Smooth muscle cell (in vitro differentiated cells): ENCODE data around the gene TXNL4A. TPM values are rescaled to one million over a fixed set of nuclear protein-coding genes. Genes with fewer than 3 reads are reported as not detected.
"Not testable (repeated sequence)": the region's sequence is repeated elsewhere in the genome, so short reads cannot be mapped to it uniquely, and the experiment has no call there.

Source experiments
- DNase-seq: peaks from one replicate; lab custom pipeline; 2025; ENCODE audit not compliant: unreplicated experiment; lab: John Stamatoyannopoulos, UW
- H2AFZ ChIP-seq: fragments of 200-600 bp; sonication (generic); 2 replicates; pipeline ENCODE4 v1.6.0; 2016; ENCODE audit warnings: antibody characterized with exemption, low read depth, mild to moderate bottlenecking
- H3F3A ChIP-seq: fragments of 200-600 bp; sonication (generic); 2 replicates; pipeline ENCODE4 v1.6.0; 2017; ENCODE audit warnings: antibody characterized with exemption, low read depth
- H3K27ac ChIP-seq: fragments of 200-600 bp; sonication (generic); 2 replicates; pipeline ENCODE4 v1.5.1; 2016; ENCODE audit warnings: low read depth, mild to moderate bottlenecking
- H3K27me3 ChIP-seq: fragments of 200-600 bp; sonication (generic); 2 replicates; pipeline ENCODE4 v1.6.1; 2016; ENCODE audit warnings: low read depth, mild to moderate bottlenecking
- H3K36me3 ChIP-seq: fragments of 200-600 bp; sonication (generic); 2 replicates; pipeline ENCODE4 v1.5.1; 2016; ENCODE audit warnings: low read depth
- H3K4me1 ChIP-seq: fragments of 200-600 bp; sonication (generic); 2 replicates; pipeline ENCODE4 v1.5.1; 2016; ENCODE audit warnings: low read depth
- H3K4me2 ChIP-seq: fragments of 200-600 bp; sonication (generic); 2 replicates; pipeline ENCODE4 v1.6.0; 2016; ENCODE audit warnings: mild to moderate bottlenecking
- H3K4me3 ChIP-seq: fragments of 200-600 bp; sonication (generic); 2 replicates; pipeline ENCODE4 v1.5.1; 2016; ENCODE audit warnings: mild to moderate bottlenecking
- H3K79me2 ChIP-seq: fragments of 200-600 bp; sonication (generic); 2 replicates; pipeline ENCODE4 v1.6.0; 2016; ENCODE audit warnings: low read depth, mild to moderate bottlenecking
- H3K9ac ChIP-seq: fragments of 200-600 bp; sonication (generic); 2 replicates; pipeline ENCODE4 v1.6.0; 2016; ENCODE audit warnings: low read depth
- H3K9me3 ChIP-seq: fragments of 200-600 bp; sonication (generic); replicated peaks from 2 replicates; pipeline ENCODE4 v1.5.1; 2016; ENCODE audit warnings: low read depth
- H4K20me1 ChIP-seq: fragments of 200-600 bp; sonication (generic); 2 replicates; pipeline ENCODE4 v1.6.0; 2016; ENCODE audit warnings: low read depth
- WGBS: methylation state at CpG from one replicate; pipeline ENCODE4 v1.1.7; 2016; ENCODE audit warnings: low lambda C conversion rate; 5-methylcytosine and 5-hydroxymethylcytosine counted together
- polyA plus RNA-seq: library from polyadenylated mRNA; unstranded; fragments of >200 nt; fragmentation: Nextera tagmentation; extraction: Ambion mirVana; gene quantifications from 2 replicates; pipeline ENCODE4 v1.2.1, GENCODE V29; 2016
- total RNA-seq: library from RNA; depleted of rRNA; stranded (reverse); fragments of >200 nt; gene quantifications from 2 replicates; pipeline ENCODE4 v1.2.3, GENCODE V29; 2014
- TF ChIP-seq, protein P1 (sequence below): fragments of 200-600 bp; sonication (generic); IDR thresholded peaks from 2 replicates; pipeline ENCODE4 v1.5.1; 2017; ENCODE audit warnings: borderline replicate concordance, mild to moderate bottlenecking, antibody characterized with exemption; ENCODE audit not compliant: insufficient read depth, poor library complexity, severe bottlenecking

Gene TXNL4A
- total and polyA plus RNA-seq, 2 experiments from 2014 or later = 62.2 to 243 TPM

DNA sequence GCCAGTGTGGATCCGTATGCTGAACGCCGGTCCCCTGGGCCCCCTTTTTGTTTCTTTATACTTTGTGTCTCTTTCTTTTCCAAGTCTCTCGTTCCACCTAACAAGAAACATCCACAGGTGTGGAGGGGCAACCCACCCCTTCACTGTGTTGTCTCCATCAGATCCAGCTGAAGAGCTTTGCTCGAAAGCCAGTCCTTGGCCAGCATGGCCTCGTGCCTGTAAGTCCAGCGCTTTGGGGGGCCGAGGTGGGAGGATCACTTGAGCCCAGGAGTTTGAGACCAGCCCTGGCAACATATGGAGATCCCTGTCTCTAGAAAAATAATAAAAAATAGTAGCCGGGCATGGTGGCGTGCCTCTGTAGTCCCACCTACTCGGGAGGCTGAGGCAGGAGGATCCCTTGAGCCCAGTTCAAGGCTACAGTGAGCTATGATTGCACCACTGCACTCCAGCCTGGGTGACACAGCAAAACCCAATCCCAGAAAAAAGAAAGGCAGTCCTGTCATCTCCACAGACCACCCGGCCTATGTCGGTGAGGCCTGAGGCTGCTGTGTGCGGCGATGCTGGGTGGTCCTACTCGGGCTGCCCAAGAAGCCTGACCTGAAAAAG is 27.3 kb downstream of the TXNL4A start:
- WGBS = 92% methylated on average over 16 of the region's 16 CpGs
- no peak for DNase-seq
- H3K4me1 ChIP-seq = peaks cover 14% of the 10 kb centered on the region
- H3K27me3 ChIP-seq = no peaks in the 10 kb centered on the region
- no peaks in the 10 kb centered on the region for H4K20me1 ChIP-seq
- peaks cover 24% of the 10 kb centered on the region for H3F3A ChIP-seq
- H3K36me3 ChIP-seq = no peaks in the 10 kb centered on the region
- H3K4me2 ChIP-seq = peak overlapping the region; percentile 42
- no peaks in the 10 kb centered on the region for H3K9me3 ChIP-seq
- TF ChIP-seq, protein P1, sequence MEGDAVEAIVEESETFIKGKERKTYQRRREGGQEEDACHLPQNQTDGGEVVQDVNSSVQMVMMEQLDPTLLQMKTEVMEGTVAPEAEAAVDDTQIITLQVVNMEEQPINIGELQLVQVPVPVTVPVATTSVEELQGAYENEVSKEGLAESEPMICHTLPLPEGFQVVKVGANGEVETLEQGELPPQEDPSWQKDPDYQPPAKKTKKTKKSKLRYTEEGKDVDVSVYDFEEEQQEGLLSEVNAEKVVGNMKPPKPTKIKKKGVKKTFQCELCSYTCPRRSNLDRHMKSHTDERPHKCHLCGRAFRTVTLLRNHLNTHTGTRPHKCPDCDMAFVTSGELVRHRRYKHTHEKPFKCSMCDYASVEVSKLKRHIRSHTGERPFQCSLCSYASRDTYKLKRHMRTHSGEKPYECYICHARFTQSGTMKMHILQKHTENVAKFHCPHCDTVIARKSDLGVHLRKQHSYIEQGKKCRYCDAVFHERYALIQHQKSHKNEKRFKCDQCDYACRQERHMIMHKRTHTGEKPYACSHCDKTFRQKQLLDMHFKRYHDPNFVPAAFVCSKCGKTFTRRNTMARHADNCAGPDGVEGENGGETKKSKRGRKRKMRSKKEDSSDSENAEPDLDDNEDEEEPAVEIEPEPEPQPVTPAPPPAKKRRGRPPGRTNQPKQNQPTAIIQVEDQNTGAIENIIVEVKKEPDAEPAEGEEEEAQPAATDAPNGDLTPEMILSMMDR = no peak
- H2AFZ ChIP-seq = no peak overlapping the region
- no peaks in the 10 kb centered on the region for H3K79me2 ChIP-seq
- no peak overlapping the region for H3K4me3 ChIP-seq
- peak overlapping the region; percentile 78 for H3K27ac ChIP-seq
- H3K9ac ChIP-seq = no peak overlapping the region

DNA sequence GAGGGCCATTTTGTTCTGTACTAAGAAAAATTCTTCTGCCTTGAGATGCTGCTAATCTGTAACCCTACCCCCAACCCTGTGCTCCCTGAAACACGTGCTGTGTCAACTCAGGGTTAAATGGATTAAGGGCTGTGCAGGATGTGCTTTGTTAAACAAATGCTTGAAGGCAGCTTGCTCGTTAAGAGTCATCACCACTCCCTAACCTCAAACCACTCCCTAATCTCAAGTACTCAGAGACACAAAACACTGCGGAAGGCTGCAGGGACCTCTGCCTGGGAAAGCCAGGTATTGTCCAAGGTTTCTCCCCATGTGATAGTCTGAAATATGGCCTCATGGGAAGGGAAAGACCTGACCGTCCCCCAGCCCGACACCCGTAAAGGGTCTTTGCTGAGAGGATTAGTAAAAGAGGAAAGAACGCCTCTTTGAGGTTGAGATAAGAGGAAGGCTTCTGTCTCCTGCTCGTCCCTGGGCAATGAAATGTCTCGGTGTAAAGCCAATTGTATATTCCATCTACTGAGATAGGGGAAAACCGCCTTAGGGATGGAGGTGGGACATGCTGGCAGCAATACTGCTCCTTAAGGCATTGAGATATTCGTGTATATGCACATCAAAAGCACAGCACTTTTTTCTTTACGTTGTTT is 28.1 kb downstream of the TXNL4A start:
- DNase-seq, H3K79me2 ChIP-seq, H2AFZ ChIP-seq, H3K9ac ChIP-seq, H3K36me3 ChIP-seq, H4K20me1 ChIP-seq, H3K27me3 ChIP-seq, H3K9me3 ChIP-seq: not testable (repeated sequence)
- peak overlapping the region; percentile 69 for H3K4me2 ChIP-seq
- WGBS = 11% methylated on average over 12 of the region's 12 CpGs
- H3K27ac ChIP-seq = peak overlapping the region; percentile 78
- peak overlapping the region; percentile 19 for H3K4me3 ChIP-seq
- H3K4me1 ChIP-seq = peaks cover 14% of the 10 kb centered on the region
- H3F3A ChIP-seq = peaks cover 24% of the 10 kb centered on the region

- Histone ChIP-seq H3K9me3 (no peaks in the 10 kb centered on the region), H3K27me3 (no peaks in the 10 kb centered on the region), H3K4me2 (no peak overlapping the region), H3K4me3 (no peak overlapping the region), H3K27ac (no peak overlapping the region), H3K36me3 (no peaks in the 10 kb centered on the region), H3K4me1 (peaks cover 14% of the 10 kb centered on the region), H2AFZ (no peak overlapping the region), H3K9ac (no peak overlapping the region), H3F3A (peaks cover 24% of the 10 kb centered on the region), H4K20me1 (no peaks in the 10 kb centered on the region), H3K79me2 (no peaks in the 10 kb centered on the region)
- DNase-seq = no peak
- 91% methylated on average over 2 of the region's 2 CpGs for WGBS
- TF ChIP-seq, protein P1 = no peak
These were observed 29.4 kb downstream of the TXNL4A start for GRCh38 chr18:79958981-79959380.

DNA sequence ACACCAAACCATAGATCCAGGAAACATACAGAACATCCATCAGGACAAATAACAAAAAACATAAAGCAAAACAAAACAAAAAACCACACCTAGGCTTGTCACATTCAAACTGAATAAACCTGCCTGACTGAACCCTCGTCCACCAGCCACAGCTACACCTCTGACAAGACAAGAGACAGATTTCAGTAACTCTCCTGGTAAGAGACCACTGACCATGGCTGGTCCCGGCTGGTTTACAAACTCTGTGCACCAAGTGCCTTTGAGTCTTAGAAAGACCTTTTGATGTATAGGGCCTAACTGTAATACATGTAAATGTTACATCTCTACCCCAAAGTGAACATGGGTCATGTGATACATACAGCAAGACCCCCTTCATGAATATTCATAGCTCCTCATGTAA is 32.1 kb downstream of the TXNL4A start:
- no peak overlapping the region for H3K9ac ChIP-seq
- no peak overlapping the region for H2AFZ ChIP-seq
- TF ChIP-seq, protein P1 = no peak
- H3F3A ChIP-seq = peaks cover 8% of the 10 kb centered on the region
- H3K9me3 ChIP-seq = no peaks in the 10 kb centered on the region
- H3K4me1 ChIP-seq = peaks cover 19% of the 10 kb centered on the region
- H3K4me2 ChIP-seq = no peak overlapping the region
- H3K36me3 ChIP-seq = no peaks in the 10 kb centered on the region
- no peak overlapping the region for H3K4me3 ChIP-seq
- H3K27ac ChIP-seq = no peak overlapping the region
- no peak for DNase-seq
- H3K79me2 ChIP-seq = peaks cover under 1% of the 10 kb centered on the region
- no peaks in the 10 kb centered on the region for H4K20me1 ChIP-seq
- 86% methylated on average over 2 of the region's 2 CpGs for WGBS
- H3K27me3 ChIP-seq = no peaks in the 10 kb centered on the region
